ENCODE measurements around the gene CLDN34. TPM values are rescaled to one million over a fixed set of nuclear protein-coding genes. Genes with fewer than 3 reads are reported as not detected.

The CLDN34 gene
- not detected in 2 replicates for total RNA-seq (2014; rRNA removed)
- polyA plus RNA-seq (2012): not detected

GRCh38 chrX:9966775-9967408 lies at the start of gene CLDN34:
CLDN34 (plus strand) TSS chrX:9967358; CDS start chrX:9967358, 0 bp downstream.
- DNase-seq (ENCODE audit: low read depth): no peak

GRCh38 chrX:9917861-9918260 lies 49.3 kb upstream of the CLDN34 start:
- no peak for DNase-seq (ENCODE audit: low read depth)

GRCh38 chrX:9919632-9920172 lies 47.5 kb upstream of the CLDN34 start:
- no peak for DNase-seq (ENCODE audit: low read depth)

GRCh38 chrX:9921407-9921806 lies 45.8 kb upstream of the CLDN34 start:
- no peak for DNase-seq (ENCODE audit: low read depth)

DNA sequence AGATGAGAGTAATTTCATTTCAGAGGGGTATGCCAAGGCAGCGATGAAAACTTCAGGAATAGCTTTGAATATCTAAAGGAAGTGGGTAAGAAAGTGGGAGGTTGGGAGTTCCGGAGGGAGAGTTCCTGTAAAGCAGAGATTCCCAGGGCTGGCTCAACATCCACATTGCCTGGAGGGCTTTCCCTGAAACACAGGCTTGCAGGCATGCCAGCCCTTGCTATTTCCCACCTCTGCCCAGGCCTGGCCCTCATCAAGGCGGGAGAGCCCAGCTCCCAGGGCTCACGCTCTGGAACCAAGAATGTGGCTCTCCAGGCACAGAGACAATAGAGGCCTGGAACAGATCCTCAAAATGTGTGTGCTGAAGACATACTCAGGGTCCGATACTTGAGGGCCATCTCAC lies 43.8 kb upstream of the CLDN34 start:
- no peak for DNase-seq (ENCODE audit: low read depth)

DNA sequence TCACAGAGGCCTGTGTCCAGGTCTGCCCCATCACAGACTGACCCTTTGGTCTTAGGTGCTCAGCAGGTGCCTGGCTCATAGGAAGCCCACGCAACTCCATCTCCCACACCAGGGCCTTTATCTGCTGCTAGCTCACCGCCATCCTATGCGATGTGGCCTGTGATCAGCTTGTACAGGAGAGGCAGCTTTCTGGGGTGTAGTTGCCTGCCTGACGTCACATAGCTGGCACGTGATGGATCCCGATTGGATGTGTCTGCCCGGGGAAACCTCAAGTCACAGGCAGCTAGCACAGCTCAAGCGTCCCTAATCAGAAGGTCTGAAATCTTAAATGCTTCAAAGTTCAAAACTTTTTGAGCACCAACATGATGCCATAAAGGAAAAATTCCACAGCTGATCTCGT lies 41.2 kb upstream of the CLDN34 start:
- no peak for DNase-seq (ENCODE audit: low read depth)

- DNase-seq (ENCODE audit: low read depth): peak; percentile 48
Observed at GRCh38 chrX:9927698-9928482, 39.3 kb upstream of the CLDN34 start.

DNA sequence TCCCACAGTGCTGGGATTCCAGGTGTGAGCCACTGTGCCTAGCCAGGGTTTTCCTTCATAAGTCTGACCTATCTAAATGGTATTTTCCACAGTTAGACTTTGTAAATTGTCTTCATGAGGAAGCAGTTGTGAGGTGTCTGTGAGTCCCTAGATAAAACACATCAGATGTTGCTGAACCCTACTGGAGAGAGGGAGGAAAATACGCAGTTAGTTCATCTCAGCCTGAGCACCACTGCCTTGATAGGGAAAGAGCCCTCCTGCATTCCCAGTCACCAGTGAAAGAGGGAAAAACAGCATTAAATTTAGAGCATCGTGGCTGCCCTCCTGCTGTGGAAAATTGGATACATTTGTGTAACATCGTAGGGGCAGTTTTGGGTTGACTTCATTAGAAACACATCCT lies 31.7 kb upstream of the CLDN34 start:
- DNase-seq (ENCODE audit: low read depth): no peak

GRCh38 chrX:9937761-9938160 lies 29.4 kb upstream of the CLDN34 start:
- DNase-seq (ENCODE audit: low read depth): no peak

DNA sequence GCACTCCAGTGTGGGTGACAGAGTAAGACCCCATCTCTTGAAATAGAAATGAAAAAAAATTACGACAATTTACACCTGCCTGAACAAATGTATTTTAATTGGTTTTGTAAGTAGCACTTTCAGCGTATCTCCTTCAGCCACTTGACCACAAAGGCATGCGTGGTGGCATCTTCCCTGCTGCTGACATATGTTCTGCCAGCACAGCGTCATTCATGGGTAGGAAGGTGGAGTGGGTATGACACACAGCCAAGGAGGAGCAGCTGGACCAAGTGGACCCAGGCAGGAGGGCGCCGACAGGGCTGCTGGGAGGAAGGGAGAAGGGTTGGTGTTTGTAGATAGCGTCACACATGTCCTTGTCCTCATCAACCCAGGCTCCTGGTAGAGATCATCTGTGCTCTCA lies 28.6 kb upstream of the CLDN34 start:
- DNase-seq (ENCODE audit: low read depth): no peak

- peak; percentile 78 for DNase-seq (ENCODE audit: low read depth)
Observed at GRCh38 chrX:9940421-9940820, 26.7 kb upstream of the CLDN34 start.

DNA sequence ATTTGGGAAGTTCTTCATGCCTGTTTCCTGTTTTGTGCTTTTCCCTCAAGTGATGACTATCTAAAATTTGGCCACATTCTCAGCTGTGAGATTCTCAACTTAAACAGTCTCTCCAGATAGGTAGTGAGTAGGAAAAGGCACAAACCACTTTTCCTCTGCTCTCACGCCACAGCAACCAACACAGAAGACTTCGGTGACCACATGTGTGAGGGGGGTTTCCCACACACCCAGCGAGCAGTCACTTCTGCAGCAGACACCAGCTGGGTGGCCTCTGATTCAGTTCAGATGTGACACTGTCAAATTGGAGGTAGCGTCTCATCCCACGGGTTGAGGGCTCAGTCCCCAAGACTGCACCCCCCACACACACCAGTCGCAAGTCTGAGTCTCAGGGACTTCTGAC lies 25.1 kb upstream of the CLDN34 start:
- no peak for DNase-seq (ENCODE audit: low read depth)

DNA sequence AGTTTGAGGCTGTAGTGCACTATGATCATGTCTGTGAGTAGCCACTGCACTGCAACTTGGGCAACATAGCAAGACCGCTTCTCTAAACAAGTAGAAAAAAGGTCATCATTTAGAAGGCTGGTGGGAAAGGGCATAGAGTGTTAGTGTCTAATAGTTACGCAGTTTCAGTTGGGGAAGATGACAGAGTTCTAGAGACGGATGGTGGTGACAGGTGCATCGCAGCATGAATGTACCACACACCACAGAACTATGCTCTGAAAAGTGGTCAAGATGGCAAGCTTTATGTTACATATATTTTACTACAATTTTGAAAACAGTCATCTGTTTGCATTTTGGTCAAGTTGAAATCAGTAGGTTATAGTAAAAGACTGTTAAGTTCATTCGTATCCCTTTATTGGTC lies 23.7 kb upstream of the CLDN34 start:
- DNase-seq (ENCODE audit: low read depth): no peak

DNA sequence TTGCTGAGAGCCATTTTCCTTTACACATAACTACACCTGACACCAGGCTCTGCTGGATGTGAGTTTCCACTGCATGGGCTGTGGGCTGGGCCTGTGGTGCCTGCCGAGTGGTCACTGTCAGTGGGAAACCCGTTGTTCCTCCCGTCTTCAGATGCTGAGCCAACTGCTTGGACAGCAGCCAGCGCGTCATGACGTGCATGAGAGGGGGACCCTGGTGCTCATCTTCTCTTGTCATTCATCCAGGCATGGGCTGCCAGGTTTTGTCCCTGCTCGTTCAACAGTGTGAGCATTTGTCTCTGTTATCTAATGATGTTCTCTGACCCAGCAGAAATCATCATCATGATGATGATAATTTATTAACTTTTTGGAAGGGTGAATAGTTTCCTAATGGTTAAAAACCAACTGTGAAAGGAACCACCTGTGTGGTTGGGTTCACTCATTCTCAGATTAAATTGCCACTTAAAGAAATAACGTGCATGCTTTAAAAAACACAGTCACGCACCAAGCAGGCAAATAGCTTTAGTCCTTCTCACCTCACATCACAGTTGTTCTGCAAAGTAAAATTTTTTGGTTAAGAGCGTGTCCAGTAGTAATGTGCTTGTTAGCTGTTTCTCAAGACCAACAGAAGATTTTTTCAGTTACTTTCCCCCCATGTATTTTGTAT lies 19.9 kb upstream of the CLDN34 start:
- no peak for DNase-seq (ENCODE audit: low read depth)

- no peak for DNase-seq (ENCODE audit: low read depth)
Observed at GRCh38 chrX:9948406-9948805, 18.8 kb upstream of the CLDN34 start.

- no peak for DNase-seq (ENCODE audit: low read depth)
Observed at GRCh38 chrX:9952300-9952699, 14.9 kb upstream of the CLDN34 start.

GRCh38 chrX:9953396-9953795 lies 13.8 kb upstream of the CLDN34 start:
- DNase-seq (ENCODE audit: low read depth): no peak

GRCh38 chrX:9955506-9955905 lies 11.7 kb upstream of the CLDN34 start:
- no peak for DNase-seq (ENCODE audit: low read depth)

- no peak for DNase-seq (ENCODE audit: low read depth)
Observed at GRCh38 chrX:9957743-9958142, 9.4 kb upstream of the CLDN34 start.

DNA sequence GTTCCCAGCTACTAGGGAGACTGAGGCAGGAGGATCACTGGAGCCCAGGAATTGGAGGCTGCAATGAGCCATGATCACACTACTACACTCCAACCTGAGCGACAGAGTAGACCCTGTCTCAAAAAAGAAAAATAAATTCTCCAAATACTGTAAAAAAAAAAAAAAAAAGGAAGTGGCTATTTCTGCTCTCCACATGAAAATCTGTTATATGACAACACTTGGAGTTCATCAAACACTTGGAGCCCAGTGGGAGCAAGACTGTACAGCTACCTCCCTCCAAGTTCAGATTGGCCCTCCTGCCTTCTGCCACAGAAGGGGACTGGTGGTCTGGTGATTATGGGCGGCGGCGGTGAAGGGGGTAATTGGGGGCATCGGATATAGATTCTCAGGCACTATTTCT lies 9.0 kb upstream of the CLDN34 start:
- no peak for DNase-seq (ENCODE audit: low read depth)

GRCh38 chrX:9961750-9962149 lies 5.4 kb upstream of the CLDN34 start:
- DNase-seq (ENCODE audit: low read depth): no peak

GRCh38 chrX:9977635-9978034 lies 10.5 kb downstream of the CLDN34 start:
- DNase-seq (ENCODE audit: low read depth): no peak
